ENCODE results near the gene PRKCQ.

GRCh38 chr10:6514844-6515780 is 65.0 kb downstream of the PRKCQ start:
- TF ChIP-seq CTCF (conservative IDR thresholded peaks at IDR 0.05; ENCODE audit: low read depth, low read length) (no peak), POLR2A (IDR thresholded peaks at IDR 0.05; ENCODE audit: low read depth, low read length) (no peak), USF2 (IDR thresholded peaks at IDR 0.05; ENCODE audit: low read depth, low read length) (no peak), BHLHE40 (IDR thresholded peaks at IDR 0.05; ENCODE audit: low read depth, low read length) (no peak), MAZ (IDR thresholded peaks at IDR 0.05; ENCODE audit: borderline replicate concordance, low read depth, low read length) (no peak), RFX5 (IDR thresholded peaks at IDR 0.05; ENCODE audit: low read depth, low read length) (no peak), NFE2L2 (IDR thresholded peaks at IDR 0.05; ENCODE audit: low read depth, low read length) (no peak), CEBPB (IDR thresholded peaks at IDR 0.05; ENCODE audit: low read depth, low read length) (no peak), ELK1 (IDR thresholded peaks at IDR 0.05; ENCODE audit: borderline replicate concordance, low read depth, low read length) (no peak), RCOR1 (IDR thresholded peaks at IDR 0.05; ENCODE audit: insufficient replicate concordance, low read length) (no peak), SMC3 (IDR thresholded peaks at IDR 0.05; ENCODE audit: low read depth, low read length) (no peak)
